BLaER1 (cell line): ENCODE measurements around the gene FKTN.
"Not testable (repeated sequence)": the region's sequence is repeated elsewhere in the genome, so short reads cannot be mapped to it uniquely, and the experiment has no call there.

Experiments used
- H3K27ac ChIP-seq: shearing (Covaris generic); formaldehyde crosslinking; 2 replicates; pipeline ENCODE4 v1.8.1; 2022
- H3K27me3 ChIP-seq: shearing (Covaris generic); formaldehyde crosslinking; 2 replicates; pipeline ENCODE4 v1.8.1; 2022
- H3K36me3 ChIP-seq: shearing (Covaris generic); formaldehyde crosslinking; 2 replicates; pipeline ENCODE4 v1.8.1; 2022
- H3K4me1 ChIP-seq: shearing (Covaris generic); formaldehyde crosslinking; 2 replicates; pipeline ENCODE4 v1.8.1; 2022
- H3K4me2 ChIP-seq: shearing (Covaris generic); formaldehyde crosslinking; 2 replicates; pipeline ENCODE4 v1.8.1; 2022
- H3K4me3 ChIP-seq: shearing (Covaris generic); formaldehyde crosslinking; 2 replicates; pipeline ENCODE4 v1.8.1; 2022
- H3K9ac ChIP-seq: shearing (Covaris generic); formaldehyde crosslinking; 2 replicates; pipeline ENCODE4 v1.8.1; 2022
- H3K9me3 ChIP-seq: shearing (Covaris generic); formaldehyde crosslinking; 2 replicates; pipeline ENCODE4 v1.8.1; 2022
- H4K20me1 ChIP-seq: shearing (Covaris generic); formaldehyde crosslinking; 2 replicates; pipeline ENCODE4 v1.8.1; 2022
- Cebpa-rat ChIP-seq: shearing (Covaris generic); IDR thresholded peaks from 2 replicates; pipeline ENCODE4 v1.8.1; 2022

The FKTN gene

GRCh38 chr9:105535920-105536668 is 21.8 kb upstream of the FKTN start:
- H4K20me1 ChIP-seq: no peaks in the 10 kb centered on the region
- no peaks in the 10 kb centered on the region for H3K36me3 ChIP-seq
- no peaks in the 10 kb centered on the region for H3K27me3 ChIP-seq
- H3K4me3 ChIP-seq: no peak overlapping the region
- peaks cover 11% of the 10 kb centered on the region; the same call in 1 of the 2 replicates for H3K4me1 ChIP-seq
- no peak overlapping the region for H3K4me2 ChIP-seq
- H3K9me3 ChIP-seq: no peaks in the 10 kb centered on the region
- no peak for TF ChIP-seq Cebpa-rat
- no peak overlapping the region for H3K9ac ChIP-seq
- no peak overlapping the region for H3K27ac ChIP-seq

GRCh38 chr9:105539452-105539851 is 18.5 kb upstream of the FKTN start:
- Histone ChIP-seq H3K36me3 (no peaks in the 10 kb centered on the region), H3K4me2 (no peak overlapping the region)
- no peak for TF ChIP-seq Cebpa-rat

GRCh38 chr9:105541838-105542237 is 16.1 kb upstream of the FKTN start:
- Histone ChIP-seq H3K36me3 (no peaks in the 10 kb centered on the region), H3K4me1 (no peaks in the 10 kb centered on the region), H3K4me3 (no peak overlapping the region), H3K27ac (no peak overlapping the region), H4K20me1 (no peaks in the 10 kb centered on the region), H3K9ac (no peak overlapping the region), H3K4me2 (no peak overlapping the region), H3K9me3 (no peaks in the 10 kb centered on the region), H3K27me3 (no peaks in the 10 kb centered on the region)
- no peak for TF ChIP-seq Cebpa-rat

More at GRCh38 chr9:105539452-105539851, 18.5 kb upstream of the FKTN start:
- Histone ChIP-seq H3K4me1 (no peaks in the 10 kb centered on the region), H3K9me3 (no peaks in the 10 kb centered on the region), H3K27me3 (no peaks in the 10 kb centered on the region), H3K27ac (no peak overlapping the region), H3K4me3 (no peak overlapping the region), H3K9ac (no peak overlapping the region), H4K20me1 (no peaks in the 10 kb centered on the region)

GRCh38 chr9:105554042-105554441 is 3.9 kb upstream of the FKTN start:
- H3K4me1 ChIP-seq: peaks cover 7% of the 10 kb centered on the region
- H3K4me3 ChIP-seq: no peak overlapping the region
- no peaks in the 10 kb centered on the region for H4K20me1 ChIP-seq
- no peaks in the 10 kb centered on the region for H3K9me3 ChIP-seq
- no peak overlapping the region for H3K9ac ChIP-seq
- TF ChIP-seq Cebpa-rat: no peak
- no peaks in the 10 kb centered on the region for H3K36me3 ChIP-seq
- H3K27me3 ChIP-seq: no peaks in the 10 kb centered on the region
- no peak overlapping the region for H3K4me2 ChIP-seq
- H3K27ac ChIP-seq: no peak overlapping the region

- Histone ChIP-seq H3K9ac (no peak overlapping the region), H3K4me2 (no peak overlapping the region), H3K9me3 (peaks cover 19% of the 10 kb centered on the region), H3K36me3 (peaks cover 17% of the 10 kb centered on the region; the same call in 1 of the 2 replicates), H3K27ac (no peak overlapping the region), H4K20me1 (no peaks in the 10 kb centered on the region), H3K27me3 (no peaks in the 10 kb centered on the region), H3K4me1 (no peaks in the 10 kb centered on the region), H3K4me3 (no peak overlapping the region)
- TF ChIP-seq Cebpa-rat: no peak
Measured at GRCh38 chr9:105572455-105572854, 14.5 kb downstream of the FKTN start.

GRCh38 chr9:105579952-105580351 is 22.0 kb downstream of the FKTN start:
- not testable (repeated sequence) for H3K4me3 ChIP-seq, H3K27ac ChIP-seq, H3K9ac ChIP-seq, H3K4me2 ChIP-seq, H3K27me3 ChIP-seq, H4K20me1 ChIP-seq, H3K4me1 ChIP-seq, H3K9me3 ChIP-seq
- H3K36me3 ChIP-seq: peaks cover 22% of the 10 kb centered on the region

- H3K27me3 ChIP-seq, H3K9me3 ChIP-seq, H3K4me2 ChIP-seq, H3K4me3 ChIP-seq, H4K20me1 ChIP-seq, H3K9ac ChIP-seq, H3K4me1 ChIP-seq, H3K27ac ChIP-seq: not testable (repeated sequence)
- peaks cover 13% of the 10 kb centered on the region for H3K36me3 ChIP-seq
Measured at GRCh38 chr9:105581550-105581949, 23.6 kb downstream of the FKTN start.

- H3K4me1 ChIP-seq: no peaks in the 10 kb centered on the region
- TF ChIP-seq Cebpa-rat: no peak
Measured at GRCh38 chr9:105593145-105593544, 35.2 kb downstream of the FKTN start.

GRCh38 chr9:105608721-105609598 is 51.0 kb downstream of the FKTN start:
- TF ChIP-seq Cebpa-rat: no peak
- Histone ChIP-seq H3K9ac (no peak overlapping the region), H3K27ac (no peak overlapping the region)

More at GRCh38 chr9:105593145-105593544, 35.2 kb downstream of the FKTN start:
- H3K27ac ChIP-seq: no peak overlapping the region
- peaks cover 78% of the 10 kb centered on the region for H3K36me3 ChIP-seq
- no peak overlapping the region for H3K9ac ChIP-seq
- no peak overlapping the region for H3K4me3 ChIP-seq
- H4K20me1 ChIP-seq: no peaks in the 10 kb centered on the region
- H3K9me3 ChIP-seq: peaks cover 28% of the 10 kb centered on the region
- no peak overlapping the region for H3K4me2 ChIP-seq
- no peaks in the 10 kb centered on the region for H3K27me3 ChIP-seq

GRCh38 chr9:105621001-105621400 is 63.1 kb downstream of the FKTN start:
- no peak overlapping the region for H3K4me2 ChIP-seq
- no peak overlapping the region for H3K27ac ChIP-seq
- H3K27me3 ChIP-seq: no peaks in the 10 kb centered on the region
- no peaks in the 10 kb centered on the region for H3K4me1 ChIP-seq
- H3K9me3 ChIP-seq: no peaks in the 10 kb centered on the region
- H3K4me3 ChIP-seq: no peak overlapping the region
- peaks cover 10% of the 10 kb centered on the region; the same call in 1 of the 2 replicates for H3K36me3 ChIP-seq
- no peak overlapping the region for H3K9ac ChIP-seq
- no peak for TF ChIP-seq Cebpa-rat
- H4K20me1 ChIP-seq: no peaks in the 10 kb centered on the region

More at GRCh38 chr9:105608721-105609598, 51.0 kb downstream of the FKTN start:
- Histone ChIP-seq H3K27me3 (no peaks in the 10 kb centered on the region), H3K4me1 (no peaks in the 10 kb centered on the region), H3K9me3 (peaks cover 4% of the 10 kb centered on the region; the same call in 1 of the 2 replicates), H3K36me3 (peaks cover 15% of the 10 kb centered on the region), H3K4me2 (no peak overlapping the region), H3K4me3 (no peak overlapping the region), H4K20me1 (no peaks in the 10 kb centered on the region)
